Thoracic aorta (tissue), 2 donors: ENCODE results near the gene CCL21. TPM values are rescaled to one million over a fixed set of nuclear protein-coding genes. Genes with fewer than 3 reads are reported as not detected.
"Not testable (repeated sequence)": the region's sequence is repeated elsewhere in the genome, so short reads cannot be mapped to it uniquely, and the experiment has no call there.

Experiments
- ATAC-seq: fragments of 150-250 bp; one replicate; pipeline ENCODE4 v1.8.0; 2017; ENCODE audit warnings: low read depth; ENCODE audit not compliant: insufficient number of reproducible peaks, low FRiP score
- DNase-seq: peaks from one replicate; pipeline ENCODE4 v3.0.0-alpha.2; 2020; ENCODE audit warnings: low spot score
- H3K27ac ChIP-seq, 2 donors: fragments of 200-600 bp; sonication (generic); 1 replicate in 1 of 2; 2 replicates in 1 of 2; pipeline ENCODE4 v1.5.1; 2016; ENCODE audit warnings: mild to moderate bottlenecking in 2 of 2, moderate library complexity in 2 of 2
- H3K27me3 ChIP-seq: fragments of 200-600 bp; sonication (generic); replicated peaks from 2 replicates; pipeline ENCODE4 v1.6.0; 2016; ENCODE audit warnings: mild to moderate bottlenecking; ENCODE audit not compliant: insufficient read depth
- H3K36me3 ChIP-seq: fragments of 200-600 bp; sonication (generic); one replicate; pipeline ENCODE4 v1.5.1; 2016
- H3K4me1 ChIP-seq, 2 donors: fragments of 200-600 bp; sonication (generic); 1 replicate in 1 of 2; 2 replicates in 1 of 2; pipeline versions ENCODE4 v1.5.1 to v1.6.0; 2016; ENCODE audit warnings: low read depth in 2 of 2, mild to moderate bottlenecking in 1 of 2; ENCODE audit not compliant: control insufficient read depth in 1 of 2
- H3K4me3 ChIP-seq: fragments of 200-600 bp; sonication (generic); 2 replicates; pipeline ENCODE4 v1.5.1; 2016; ENCODE audit warnings: mild to moderate bottlenecking
- H3K9me3 ChIP-seq: fragments of 200-600 bp; sonication (generic); 2 replicates; pipeline ENCODE4 v1.5.1; 2016
- total RNA-seq, 2 donors: library from RNA; depleted of rRNA; stranded (reverse); fragments of >200 nt; gene quantifications; one replicate each; pipeline versions ENCODE4 v1.1.0 to v1.2.3, GENCODE V29; 2016
- TF ChIP-seq, protein P1 (sequence below): fragments of 200-600 bp; sonication (generic); IDR thresholded peaks from one replicate; pipeline ENCODE4 v1.5.1; 2019; ENCODE audit warnings: antibody characterized with exemption

CCL21 gene
- 1 to 10 TPM in 1 of 2 donors, not detected in 1; 9.3 TPM for total RNA-seq

DNA sequence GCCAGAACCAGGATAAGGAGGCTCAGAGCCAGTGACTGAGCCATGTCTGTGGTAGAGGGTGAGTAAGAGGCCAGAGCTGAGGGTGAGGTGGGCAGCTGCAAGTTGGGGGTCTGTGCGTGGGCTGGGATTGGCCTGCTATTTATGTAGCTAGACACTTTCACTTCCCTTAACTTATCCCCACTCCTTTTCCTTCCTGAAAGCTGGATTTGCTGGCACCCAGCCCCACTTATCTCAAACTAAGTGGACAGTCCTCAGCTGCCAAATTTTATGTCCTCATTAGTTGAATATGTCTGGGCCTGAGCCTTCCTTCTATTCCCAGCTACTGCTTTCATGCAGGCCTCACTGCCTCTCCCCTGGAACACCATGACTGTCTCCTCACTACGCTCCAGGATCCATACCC is at the start of gene CCL21:
CCL21 (minus strand) TSS at position 114 of the 400 bp plus-strand sequence; CDS start at position 44, 70 bp downstream.
- DNase-seq: no peak
- TF ChIP-seq, protein P1, sequence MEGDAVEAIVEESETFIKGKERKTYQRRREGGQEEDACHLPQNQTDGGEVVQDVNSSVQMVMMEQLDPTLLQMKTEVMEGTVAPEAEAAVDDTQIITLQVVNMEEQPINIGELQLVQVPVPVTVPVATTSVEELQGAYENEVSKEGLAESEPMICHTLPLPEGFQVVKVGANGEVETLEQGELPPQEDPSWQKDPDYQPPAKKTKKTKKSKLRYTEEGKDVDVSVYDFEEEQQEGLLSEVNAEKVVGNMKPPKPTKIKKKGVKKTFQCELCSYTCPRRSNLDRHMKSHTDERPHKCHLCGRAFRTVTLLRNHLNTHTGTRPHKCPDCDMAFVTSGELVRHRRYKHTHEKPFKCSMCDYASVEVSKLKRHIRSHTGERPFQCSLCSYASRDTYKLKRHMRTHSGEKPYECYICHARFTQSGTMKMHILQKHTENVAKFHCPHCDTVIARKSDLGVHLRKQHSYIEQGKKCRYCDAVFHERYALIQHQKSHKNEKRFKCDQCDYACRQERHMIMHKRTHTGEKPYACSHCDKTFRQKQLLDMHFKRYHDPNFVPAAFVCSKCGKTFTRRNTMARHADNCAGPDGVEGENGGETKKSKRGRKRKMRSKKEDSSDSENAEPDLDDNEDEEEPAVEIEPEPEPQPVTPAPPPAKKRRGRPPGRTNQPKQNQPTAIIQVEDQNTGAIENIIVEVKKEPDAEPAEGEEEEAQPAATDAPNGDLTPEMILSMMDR: no peak
- no peaks in the 10 kb centered on the region for H3K27me3 ChIP-seq

DNA sequence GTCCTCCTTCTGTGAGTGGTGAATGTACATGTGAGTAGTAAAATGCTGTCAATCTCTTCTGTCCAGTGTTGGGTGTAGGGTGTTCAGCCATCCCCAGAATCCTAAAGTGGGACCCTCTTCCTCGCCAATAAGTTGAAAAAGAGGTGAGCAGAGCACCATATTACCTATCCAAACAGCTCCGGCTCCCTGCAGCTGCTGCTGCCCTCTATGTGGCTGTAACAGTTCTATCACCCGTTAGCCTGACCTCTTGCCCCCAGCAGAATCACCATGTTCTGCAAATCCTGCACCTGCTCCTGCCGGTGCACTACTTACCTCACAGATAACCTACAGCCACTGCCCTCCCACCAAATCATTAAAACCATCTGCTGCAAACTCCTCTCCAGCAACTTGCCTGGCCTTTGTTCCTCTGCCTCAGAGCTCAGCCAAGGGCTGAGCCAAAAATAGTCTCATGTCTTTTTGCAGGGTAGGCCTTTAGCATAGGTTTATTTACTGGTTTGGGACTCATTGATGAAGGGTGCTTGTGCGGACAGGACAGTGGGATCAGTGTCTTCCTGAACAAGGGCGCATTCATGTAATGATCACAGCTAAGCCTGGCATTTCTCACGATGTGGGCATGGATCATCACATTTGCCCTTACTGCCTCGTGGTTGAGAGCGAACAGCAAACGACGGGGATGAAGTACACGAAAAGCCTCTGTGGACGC is 49.6 kb upstream of the CCL21 start:
- Histone ChIP-seq H3K4me3 (no peak overlapping the region), H3K9me3 (no peaks in the 10 kb centered on the region), H3K27ac (no peak overlapping the region), H3K27me3 (no peaks in the 10 kb centered on the region), H3K4me1 (no peaks in the 10 kb centered on the region), H3K36me3 (no peaks in the 10 kb centered on the region)
- DNase-seq: no peak
- TF ChIP-seq, protein P1: no peak
- no peak for ATAC-seq

More for the DNA sequence above, at the start of gene CCL21:
- ATAC-seq: no peak
- no peaks in the 10 kb centered on the region for H3K36me3 ChIP-seq
- H3K4me3 ChIP-seq: no peak within 1 kb of the TSS
- H3K27ac ChIP-seq: no peak within 1 kb of the TSS
- H3K4me1 ChIP-seq: peaks cover 7% of the 10 kb centered on the region in 2 donors
- H3K9me3 ChIP-seq: peaks cover 2% of the 10 kb centered on the region

- not testable (repeated sequence) for H3K9me3 ChIP-seq, H3K4me1 ChIP-seq, H3K27me3 ChIP-seq, DNase-seq, H3K27ac ChIP-seq, ATAC-seq, H3K36me3 ChIP-seq, H3K4me3 ChIP-seq
Observed at GRCh38 chr9:34750320-34750719, 40.4 kb upstream of the CCL21 start.

DNA sequence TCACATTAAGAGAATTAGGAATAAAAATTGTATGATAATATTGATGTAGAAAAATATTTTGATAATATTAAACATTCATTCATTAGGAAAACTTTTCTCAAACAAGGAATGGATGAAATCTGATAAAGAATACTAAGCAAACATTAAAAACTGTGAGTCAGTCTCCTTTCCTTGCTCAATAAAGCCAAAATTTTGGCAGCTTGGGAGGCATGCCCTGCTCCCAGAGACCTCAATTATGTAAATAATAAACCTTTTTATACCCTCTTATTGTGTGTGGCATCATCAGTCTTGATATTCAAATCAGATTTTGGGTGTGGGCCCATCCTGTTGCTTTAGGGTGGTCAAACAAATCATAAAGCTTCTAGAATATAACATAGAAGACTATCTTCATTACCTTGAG is 36.6 kb upstream of the CCL21 start:
- ATAC-seq (no peak), DNase-seq (no peak)
- H3K4me1 ChIP-seq: no peaks in the 10 kb centered on the region
- no peak overlapping the region for H3K27ac ChIP-seq
- no peaks in the 10 kb centered on the region for H3K36me3 ChIP-seq
- TF ChIP-seq, protein P1: no peak
- H3K4me3 ChIP-seq: no peak overlapping the region
- H3K27me3 ChIP-seq: no peaks in the 10 kb centered on the region
- no peaks in the 10 kb centered on the region for H3K9me3 ChIP-seq

DNA sequence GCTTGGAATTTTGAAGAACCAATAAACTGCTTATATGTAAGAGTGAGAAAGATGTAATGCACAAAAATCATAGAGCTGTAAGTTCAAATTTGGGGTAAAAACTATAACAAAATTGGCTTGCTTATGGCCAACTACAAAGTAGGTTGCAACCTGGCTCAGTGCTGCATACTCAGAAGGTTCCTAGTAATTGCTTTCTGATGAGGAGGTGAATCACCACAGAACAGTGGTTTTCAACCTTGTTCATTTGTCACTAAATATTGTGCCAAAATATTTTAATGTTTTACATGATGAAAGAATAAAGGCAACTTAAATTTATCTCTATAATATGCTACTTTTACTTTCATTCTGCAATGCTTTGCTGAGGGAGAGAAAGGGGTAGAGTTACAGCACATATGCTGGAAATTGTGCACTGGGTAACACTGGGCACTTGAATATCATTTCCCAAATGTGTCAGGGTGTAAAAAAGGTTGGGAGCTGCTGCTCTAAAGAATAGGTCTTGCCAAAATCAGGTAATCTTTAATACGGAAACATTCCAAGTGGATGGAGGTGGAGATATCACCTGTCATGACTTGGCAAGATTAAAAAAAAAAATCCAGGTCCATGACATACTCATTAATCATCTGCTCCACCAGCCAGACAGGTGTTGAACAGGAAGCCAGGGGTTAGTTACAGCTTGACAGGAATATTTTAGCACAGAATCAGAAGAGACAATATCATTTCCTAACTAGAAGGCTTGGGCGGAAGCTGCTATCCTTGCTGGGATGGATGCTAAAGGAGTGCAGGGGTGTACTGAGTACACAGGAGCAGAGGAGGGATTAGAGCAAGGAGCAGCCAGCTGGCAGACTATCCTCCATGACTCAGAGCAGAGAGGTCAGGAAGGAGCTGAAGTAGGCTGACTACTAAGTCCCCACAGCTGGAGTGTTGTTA is 34.6 kb upstream of the CCL21 start:
- Histone ChIP-seq H3K27ac (no peak overlapping the region), H3K9me3 (no peaks in the 10 kb centered on the region), H3K27me3 (no peaks in the 10 kb centered on the region), H3K36me3 (no peaks in the 10 kb centered on the region), H3K4me1 (no peaks in the 10 kb centered on the region), H3K4me3 (no peak overlapping the region)
- ATAC-seq: no peak
- TF ChIP-seq, protein P1: no peak
- DNase-seq: no peak
